ENCODE measurements around the gene PLPP4. TPM values are rescaled to one million over a fixed set of nuclear protein-coding genes. Genes with fewer than 3 reads are reported as not detected.

The PLPP4 gene
- total and polyA plus RNA-seq, 9 donors: 0.15 to 0.72 (median 0.31) TPM; not detected in 3

DNA sequence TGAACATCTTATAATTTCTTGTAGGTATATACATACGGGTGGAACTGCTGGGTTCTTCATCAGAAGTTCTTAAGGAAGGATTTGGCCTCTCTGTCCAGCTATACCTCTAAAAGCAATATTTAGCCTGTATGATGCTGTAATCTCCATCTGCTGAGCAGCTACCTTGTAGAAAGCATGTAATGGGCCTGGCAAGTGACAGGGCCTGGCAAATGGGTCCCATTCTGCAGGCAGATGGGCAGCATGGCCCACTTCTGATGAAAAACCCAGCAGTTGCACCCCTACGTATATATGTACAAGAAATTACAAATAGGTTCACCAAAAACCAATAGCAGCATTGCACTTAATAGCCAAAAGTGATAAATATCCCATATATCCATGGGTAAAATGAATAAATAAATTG lies 9.0 kb downstream of the PLPP4 start:
- intact Hi-C loops (cut with DNase I): no loop called here
- no peaks in the 10 kb centered on the region for H3K4me1 ChIP-seq (ENCODE audit: insufficient read depth)
- no peak overlapping the region for H3K27ac ChIP-seq
- no peak for DNase-seq
- H3K36me3 ChIP-seq: no peaks in the 10 kb centered on the region
- H3K4me3 ChIP-seq: no peak overlapping the region
- 82 to 92% (median 84%) methylated on average over 2 of the region's 2 CpGs for WGBS, 3 donors
- H3K9me3 ChIP-seq: no peaks in the 10 kb centered on the region
- TF ChIP-seq, protein P1, sequence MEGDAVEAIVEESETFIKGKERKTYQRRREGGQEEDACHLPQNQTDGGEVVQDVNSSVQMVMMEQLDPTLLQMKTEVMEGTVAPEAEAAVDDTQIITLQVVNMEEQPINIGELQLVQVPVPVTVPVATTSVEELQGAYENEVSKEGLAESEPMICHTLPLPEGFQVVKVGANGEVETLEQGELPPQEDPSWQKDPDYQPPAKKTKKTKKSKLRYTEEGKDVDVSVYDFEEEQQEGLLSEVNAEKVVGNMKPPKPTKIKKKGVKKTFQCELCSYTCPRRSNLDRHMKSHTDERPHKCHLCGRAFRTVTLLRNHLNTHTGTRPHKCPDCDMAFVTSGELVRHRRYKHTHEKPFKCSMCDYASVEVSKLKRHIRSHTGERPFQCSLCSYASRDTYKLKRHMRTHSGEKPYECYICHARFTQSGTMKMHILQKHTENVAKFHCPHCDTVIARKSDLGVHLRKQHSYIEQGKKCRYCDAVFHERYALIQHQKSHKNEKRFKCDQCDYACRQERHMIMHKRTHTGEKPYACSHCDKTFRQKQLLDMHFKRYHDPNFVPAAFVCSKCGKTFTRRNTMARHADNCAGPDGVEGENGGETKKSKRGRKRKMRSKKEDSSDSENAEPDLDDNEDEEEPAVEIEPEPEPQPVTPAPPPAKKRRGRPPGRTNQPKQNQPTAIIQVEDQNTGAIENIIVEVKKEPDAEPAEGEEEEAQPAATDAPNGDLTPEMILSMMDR (IDR thresholded peaks at IDR 0.05): no peak
- TF ChIP-seq EP300 (IDR thresholded peaks at IDR 0.05) (no peak), POLR2A (IDR thresholded peaks at IDR 0.05) (no peak)
- H3K27me3 ChIP-seq: no peaks in the 10 kb centered on the region

- WGBS, 3 donors: 47 to 68% (median 52%) methylated on average over 4 of the region's 4 CpGs
- no peaks in the 10 kb centered on the region for H3K4me1 ChIP-seq (ENCODE audit: insufficient read depth)
- no peak for DNase-seq
- TF ChIP-seq, protein P1 (IDR thresholded peaks at IDR 0.05): no peak
- TF ChIP-seq POLR2A (IDR thresholded peaks at IDR 0.05) (no peak), EP300 (IDR thresholded peaks at IDR 0.05) (no peak)
- H3K9me3 ChIP-seq: no peaks in the 10 kb centered on the region
- H3K36me3 ChIP-seq: no peaks in the 10 kb centered on the region
- H3K4me3 ChIP-seq: no peak overlapping the region
- intact Hi-C loops (cut with DNase I): no loop called here
- no peaks in the 10 kb centered on the region for H3K27me3 ChIP-seq
- no peak overlapping the region for H3K27ac ChIP-seq
Observed at GRCh38 chr10:120473593-120473992, 16.6 kb downstream of the PLPP4 start.

GRCh38 chr10:120474956-120475355 lies 17.9 kb downstream of the PLPP4 start:
- Histone ChIP-seq H3K36me3 (no peaks in the 10 kb centered on the region), H3K27ac (no peak overlapping the region), H3K9me3 (no peaks in the 10 kb centered on the region), H3K27me3 (no peaks in the 10 kb centered on the region), H3K4me1 (ENCODE audit: insufficient read depth) (no peaks in the 10 kb centered on the region), H3K4me3 (no peak overlapping the region)
- intact Hi-C loops (cut with DNase I): no loop called here
- DNase-seq: no peak
- 19 to 30% (median 26%) methylated on average over 1 of the region's 1 CpG for WGBS, 3 donors
- TF ChIP-seq, protein P1 (IDR thresholded peaks at IDR 0.05): no peak
- no peak for TF ChIP-seq EP300 (IDR thresholded peaks at IDR 0.05)
- no peak for TF ChIP-seq POLR2A (IDR thresholded peaks at IDR 0.05)

DNA sequence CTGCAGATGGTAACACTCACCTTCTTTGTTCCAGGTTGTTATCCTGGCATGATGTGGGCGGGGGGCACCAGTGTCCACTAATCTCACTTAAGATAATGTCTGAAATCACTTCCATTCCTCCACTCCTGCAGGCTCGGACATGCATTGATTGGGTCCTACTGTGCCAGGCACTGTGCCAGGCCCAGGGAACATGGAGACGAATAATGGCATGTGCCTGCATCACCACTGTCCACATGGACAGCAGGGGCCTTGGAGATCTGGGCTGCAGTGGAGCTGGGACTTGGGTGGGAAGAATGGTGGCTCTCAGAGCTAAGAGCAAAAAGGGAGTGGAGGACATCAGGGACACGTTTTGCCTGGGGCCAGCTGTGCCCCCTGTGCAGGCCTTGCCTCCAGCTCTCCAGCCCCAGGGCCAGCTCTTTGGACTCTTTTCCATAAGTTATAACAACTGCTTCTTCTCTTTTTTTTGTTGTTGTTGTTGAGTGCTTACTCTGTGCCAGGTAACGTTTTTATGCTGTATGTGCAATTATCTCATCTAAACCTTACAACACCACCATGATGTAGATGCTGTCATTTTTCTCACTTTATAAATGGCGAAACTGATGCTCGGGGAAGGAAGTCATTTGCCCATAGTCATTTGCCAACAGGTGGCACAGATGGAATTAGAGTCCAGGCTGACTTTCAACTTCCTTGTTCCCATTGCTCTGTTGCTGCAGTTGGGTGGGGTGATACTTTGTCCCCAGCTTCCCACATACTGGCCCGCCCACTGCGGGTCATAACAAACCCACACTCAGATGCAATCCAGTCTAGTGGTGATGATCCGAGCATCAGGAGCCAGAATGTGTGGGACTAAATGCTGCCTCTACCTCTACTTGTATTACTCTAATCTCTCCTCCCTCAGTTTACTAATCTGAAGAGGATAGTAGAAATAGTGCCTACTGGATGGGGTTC lies 19.1 kb downstream of the PLPP4 start:
- no peak for DNase-seq
- intact Hi-C loops (cut with DNase I): no loop called here
- Histone ChIP-seq H3K27me3 (no peaks in the 10 kb centered on the region), H3K36me3 (no peaks in the 10 kb centered on the region), H3K4me1 (ENCODE audit: insufficient read depth) (no peaks in the 10 kb centered on the region), H3K9me3 (no peaks in the 10 kb centered on the region), H3K4me3 (no peak overlapping the region), H3K27ac (no peak overlapping the region)
- TF ChIP-seq EP300 (IDR thresholded peaks at IDR 0.05) (no peak), POLR2A (IDR thresholded peaks at IDR 0.05) (no peak)
- TF ChIP-seq, protein P1 (IDR thresholded peaks at IDR 0.05): no peak
- 73 to 82% (median 77%) methylated on average over 10 of the region's 10 CpGs for WGBS, 3 donors

Measured in ovary (tissue), 9 donors.